HCT116 (cell line): ENCODE data around the gene RBKS. TPM values are rescaled to one million over a fixed set of nuclear protein-coding genes. Genes with fewer than 3 reads are reported as not detected.

Experiments
- ATAC-seq: fragments of 200-7000 bp; cut with Tn5 transposase; 2 replicates; pipeline ENCODE4 v1.9.1; 2020; ENCODE audit warnings: mild to moderate bottlenecking, moderate library complexity
- BruUV-seq: library from RNA; stranded (reverse); fragments of 400-500 nt; replicated peaks from 2 replicates; lab custom pipeline; 2021; lab: Mats Ljungman, UMichigan
- CTCF ChIA-PET: fragments of 300-600 bp; sonication (Branson Sonifier 250); formaldehyde crosslinking; loops from one replicate; lab custom pipeline; 2021; ENCODE audit warnings: antibody characterized with exemption; lab: Charles Lee
- POLR2A ChIA-PET: fragments of 300-600, 350-600 bp; sonication (Branson Sonifier 250); formaldehyde crosslinking; loops from one replicate; lab custom pipeline; 2021; ENCODE audit warnings: antibody characterized with exemption; lab: Charles Lee
- RAD21 ChIA-PET, 2 experiments: fragments of 300-600 bp; sonication (Branson Sonifier 250); formaldehyde crosslinking; loops; one replicate each; lab custom pipeline; 2023; ENCODE audit warnings: low total read pairs in 2 of 2; ENCODE audit not compliant: uncharacterized antibody in 2 of 2, unreplicated experiment in 2 of 2, low non-redundant PET in 1 of 2; lab: Charles Lee
- DNase-seq: peaks from one replicate; pipeline ENCODE4 v3.0.0-alpha.2; 2010; ENCODE audit warnings: low read depth, low spot score
- H2AFZ ChIP-seq: fragments of 200-600 bp; shearing (Covaris generic), sonication (generic); 2 replicates; pipeline ENCODE4 v1.6.1; 2017; ENCODE audit warnings: low read depth, mixed run types, mixed read lengths, antibody characterized with exemption, low read length; ENCODE audit not compliant: poor library complexity, severe bottlenecking
- H3K27ac ChIP-seq: 2 replicates; pipeline ENCODE4 v1.5.1; 2012; ENCODE audit warnings: low read depth, low read length
- H3K27me3 ChIP-seq: fragments of 200-600 bp; sonication (generic); 2 replicates; pipeline ENCODE4 v1.6.1; 2016; ENCODE audit warnings: mixed run types, low read length, mixed read lengths; ENCODE audit not compliant: insufficient read depth
- H3K36me3 ChIP-seq, 2 experiments: fragments of 200-500 bp in 1 of 2; fragments of 200-600 bp in 1 of 2; sonication (Bioruptor generic) in 1 of 2; sonication (generic) in 1 of 2; 2 replicates each; pipeline versions ENCODE4 v1.5.1 to v1.6.1; 2014 to 2016; ENCODE audit warnings: low read length in 2 of 2, inconsistent platforms in 1 of 2, mixed read lengths in 1 of 2, mixed run types in 1 of 2; ENCODE audit not compliant: insufficient read depth in 2 of 2, control insufficient read depth in 1 of 2
- H3K4me1 ChIP-seq, 2 experiments: fragments of 200-600 bp in 1 of 2; sonication (generic) in 1 of 2; 2 replicates each; pipeline versions ENCODE4 v1.5.1 to v1.6.1; 2012 to 2017; ENCODE audit warnings: low read length in 2 of 2, inconsistent platforms in 1 of 2, mild to moderate bottlenecking in 1 of 2, mixed read lengths in 1 of 2, mixed run types in 1 of 2, moderate library complexity in 1 of 2; ENCODE audit not compliant: insufficient read depth in 2 of 2, control insufficient read depth in 1 of 2
- H3K4me2 ChIP-seq: fragments of 200-600 bp; sonication (generic); 2 replicates; pipeline ENCODE4 v1.6.1; 2017; ENCODE audit warnings: mixed run types, low read length, mixed read lengths
- H3K4me3 ChIP-seq, 2 experiments: fragments of 200-600 bp in 1 of 2; sonication (generic) in 1 of 2; replicated peaks in 1 of 2; 2 replicates each; pipeline ENCODE4 v1.5.1; 2011 to 2016; ENCODE audit warnings: low read length in 2 of 2, control low read depth in 1 of 2, low read depth in 1 of 2, mild to moderate bottlenecking in 1 of 2, mixed read lengths in 1 of 2, mixed run types in 1 of 2
- H3K79me2 ChIP-seq: fragments of 200-600 bp; sonication (generic); 2 replicates; pipeline ENCODE4 v1.6.1; 2017; ENCODE audit warnings: mild to moderate bottlenecking, mixed run types, low read length, moderate library complexity, mixed read lengths; ENCODE audit not compliant: insufficient read depth
- H3K9ac ChIP-seq: fragments of 200-600 bp; sonication (generic); 2 replicates; pipeline ENCODE4 v1.6.1; 2016; ENCODE audit warnings: low read length, mixed read lengths
- H3K9me2 ChIP-seq: fragments of 200-600 bp; sonication (generic), shearing (Covaris generic); 2 replicates; pipeline ENCODE4 v1.6.1; 2017; ENCODE audit warnings: mixed run types, mild to moderate bottlenecking, moderate library complexity; ENCODE audit not compliant: insufficient read depth
- H3K9me3 ChIP-seq, 2 experiments: fragments of 200-500 bp in 1 of 2; fragments of 200-600 bp in 1 of 2; sonication (Bioruptor generic) in 1 of 2; sonication (generic) in 1 of 2; 2 replicates each; pipeline ENCODE4 v1.6.1; 2014 to 2017; ENCODE audit warnings: low read length in 2 of 2, mixed read lengths in 2 of 2, inconsistent platforms in 1 of 2, low read depth in 1 of 2, mild to moderate bottlenecking in 1 of 2, mixed run types in 1 of 2, moderate library complexity in 1 of 2; ENCODE audit not compliant: control insufficient read depth in 1 of 2, insufficient read depth in 1 of 2
- H4K20me1 ChIP-seq: fragments of 200-600 bp; sonication (generic), shearing (Covaris generic); 2 replicates; pipeline ENCODE4 v1.6.1; 2017; ENCODE audit warnings: mixed run types, mild to moderate bottlenecking, moderate library complexity; ENCODE audit not compliant: insufficient read depth
- CTCF ChIP-seq, 3 experiments: fragments of 200-600 bp in 1 of 3; sonication (generic) in 1 of 3; IDR thresholded peaks in 2 of 3; conservative IDR thresholded peaks in 1 of 3; 2 replicates each; pipeline ENCODE4 v1.5.1; 2012 to 2017; ENCODE audit warnings: low read depth in 2 of 3, low read length in 2 of 3, antibody characterized with exemption in 1 of 3, borderline replicate concordance in 1 of 3, control low read depth in 1 of 3, mild to moderate bottlenecking in 1 of 3, mixed read lengths in 1 of 3, mixed run types in 1 of 3, moderate library complexity in 1 of 3; ENCODE audit not compliant: insufficient read depth in 1 of 3
- ELF1 ChIP-seq: IDR thresholded peaks from 2 replicates; pipeline ENCODE4 v1.6.1; 2012; ENCODE audit warnings: low read depth, borderline replicate concordance
- EZH2 ChIP-seq: fragments of 200-600 bp; sonication (generic); IDR thresholded peaks from 2 replicates; pipeline ENCODE4 v1.6.1; 2017; ENCODE audit warnings: antibody characterized with exemption, mixed run types
- EZH2phosphoT487 ChIP-seq: fragments of 200-600 bp; IDR thresholded peaks from 2 replicates; pipeline ENCODE4 v1.6.1; 2018; ENCODE audit warnings: antibody characterized with exemption, borderline replicate concordance
- FOSL1 ChIP-seq: IDR thresholded peaks from 2 replicates; pipeline ENCODE4 v1.6.1; 2012; ENCODE audit warnings: low read depth
- JUND ChIP-seq: IDR thresholded peaks from 2 replicates; pipeline ENCODE4 v1.6.1; 2012
- MAX ChIP-seq: IDR thresholded peaks from 2 replicates; pipeline ENCODE4 v1.6.1; 2012
- YY1 ChIP-seq: IDR thresholded peaks from 2 replicates; pipeline ENCODE4 v1.6.1; 2011; ENCODE audit warnings: low read length, low read depth, moderate library complexity, mild to moderate bottlenecking; ENCODE audit not compliant: insufficient replicate concordance; ENCODE audit errors: extremely low read depth
- ZBTB33 ChIP-seq: IDR thresholded peaks from 2 replicates; pipeline ENCODE4 v1.6.1; 2011; ENCODE audit warnings: mild to moderate bottlenecking, low read length, moderate library complexity; ENCODE audit not compliant: insufficient replicate concordance; ENCODE audit errors: extremely low read depth
- ZNF274 ChIP-seq: fragments of 200-500 bp; sonication (Bioruptor generic); IDR thresholded peaks from 2 replicates; pipeline ENCODE4 v1.6.1; 2014; ENCODE audit warnings: mild to moderate bottlenecking, low read depth, low read length, inconsistent platforms
- intact Hi-C: fragments of 100-400 bp; cut with micrococcal nuclease; formaldehyde crosslinking; loops from 2 replicates; pipeline ENCODE4 v1.10.0; 2022
- total RNA-seq: library from RNA; stranded (reverse); gene quantifications from one replicate; pipeline ENCODE4 v1.2.1, GENCODE V29; 2021; ENCODE audit not compliant: unreplicated experiment

RBKS gene
- total RNA-seq, 1 experiment from 2014 or later, result 2.4 TPM

GRCh38 chr2:27888790-27889189 lies 1.4 kb downstream of the RBKS start:
- ATAC-seq (no peak), DNase-seq (no peak)
- Histone ChIP-seq H3K9me3 (no peaks in the 10 kb centered on the region), H2AFZ (no peak overlapping the region), H3K4me1 (peaks cover 6 to 31% of the 10 kb centered on the region in 2 experiments; a peak in 3 of 4 replicates), H3K27me3 (no peaks in the 10 kb centered on the region), H3K27ac (no peak overlapping the region), H3K79me2 (peaks cover 22% of the 10 kb centered on the region; the same call in 1 of the 2 replicates), H3K9me2 (no peaks in the 10 kb centered on the region), H4K20me1 (no peaks in the 10 kb centered on the region), H3K4me2 (peak overlapping the region; percentile 93; the same call in 1 of the 2 replicates), H3K36me3 (no peaks in the 10 kb centered on the region), H3K4me3 (no peak overlapping the region), H3K9ac (no peak overlapping the region)
- no TSS peak for BruUV-seq
- ChIA-PET POLR2A (no interaction called here), CTCF (no interaction called here), RAD21 (interaction anchor here in 1 of 2 experiments (0.6 kb wide), 1 partner anchor 181 kb away, joined by 4 read pairs; no protein-coding TSS in a partner anchor)
- TF ChIP-seq ZBTB33 (no peak), FOSL1 (no peak), YY1 (no peak), CTCF (IDR thresholded peaks at IDR 0.05 in 2 of 3, conservative IDR thresholded peaks at IDR 0.05 in 1 of 3; ENCODE audit: borderline replicate concordance in 1 of 3, insufficient read depth in 1 of 3, low read depth in 2 of 3, low read length in 2 of 3) (no peak), MAX (no peak), ZNF274 (no peak), JUND (no peak), ELF1 (no peak), EZH2phosphoT487 (no peak), EZH2 (no peak)
- intact Hi-C loops, result no loop called here
